Trophoblast cell (in vitro differentiated cells and primary cell): ENCODE measurements around the gene POU2F1.

Source experiments
- DNase-seq, 2 donors: peaks; one replicate each; pipeline ENCODE4 v3.0.0-alpha.2; 2016
- H2AFZ ChIP-seq: 2 replicates; pipeline ENCODE4 v1.6.1; 2013; ENCODE audit warnings: low read length, moderate library complexity, mild to moderate bottlenecking; ENCODE audit not compliant: insufficient read depth, poor library complexity
- H2AK5ac ChIP-seq: 2 replicates; pipeline ENCODE4 v1.6.1; 2013; ENCODE audit warnings: mild to moderate bottlenecking, low read length
- H2BK120ac ChIP-seq: 2 replicates; pipeline ENCODE4 v1.6.1; 2013; ENCODE audit warnings: low read length, mild to moderate bottlenecking, moderate library complexity; ENCODE audit not compliant: insufficient read depth, poor library complexity
- H2BK12ac ChIP-seq: 2 replicates; pipeline ENCODE4 v1.6.1; 2013; ENCODE audit warnings: mild to moderate bottlenecking, low read length, moderate library complexity
- H2BK5ac ChIP-seq: 2 replicates; pipeline ENCODE4 v1.6.1; 2013; ENCODE audit warnings: low read length, low read depth, moderate library complexity, mild to moderate bottlenecking; ENCODE audit not compliant: poor library complexity
- H3K14ac ChIP-seq: 2 replicates; pipeline ENCODE4 v1.6.1; 2013; ENCODE audit warnings: mild to moderate bottlenecking, low read length
- H3K18ac ChIP-seq: 2 replicates; pipeline ENCODE4 v1.6.1; 2013; ENCODE audit warnings: mild to moderate bottlenecking, low read length
- H3K23ac ChIP-seq: 2 replicates; pipeline ENCODE4 v1.6.1; 2013; ENCODE audit warnings: low read length
- H3K27ac ChIP-seq: 2 replicates; pipeline ENCODE4 v1.5.1; 2013; ENCODE audit warnings: low read depth, mild to moderate bottlenecking, inconsistent platforms, low read length, moderate library complexity
- H3K27me3 ChIP-seq: 2 replicates; pipeline ENCODE4 v1.6.1; 2013; ENCODE audit warnings: inconsistent platforms, mild to moderate bottlenecking, low read length, moderate library complexity; ENCODE audit not compliant: insufficient read depth
- H3K36me3 ChIP-seq, 2 experiments: 1 replicate in 1 of 2; 2 replicates in 1 of 2; pipeline ENCODE4 v1.6.1; 2013; ENCODE audit warnings: low read length in 2 of 2, mild to moderate bottlenecking in 2 of 2, moderate library complexity in 1 of 2; ENCODE audit not compliant: insufficient read depth in 2 of 2, control insufficient read depth in 1 of 2
- H3K4ac ChIP-seq: 2 replicates; pipeline ENCODE4 v1.6.1; 2013; ENCODE audit warnings: low read depth, mild to moderate bottlenecking, low read length, moderate library complexity
- H3K4me1 ChIP-seq, 2 experiments: 1 replicate in 1 of 2; 2 replicates in 1 of 2; pipeline ENCODE4 v1.6.1; 2013; ENCODE audit warnings: low read length in 2 of 2, mild to moderate bottlenecking in 2 of 2, moderate library complexity in 1 of 2; ENCODE audit not compliant: insufficient read depth in 2 of 2, control insufficient read depth in 1 of 2
- H3K4me2 ChIP-seq: 2 replicates; pipeline ENCODE4 v1.6.1; 2013; ENCODE audit warnings: inconsistent platforms, mild to moderate bottlenecking, low read length, moderate library complexity
- H3K4me3 ChIP-seq: 2 replicates; pipeline ENCODE4 v1.5.1; 2013; ENCODE audit warnings: mild to moderate bottlenecking, low read depth, low read length, inconsistent platforms
- H3K79me1 ChIP-seq: one replicate; pipeline ENCODE4 v1.6.1; 2013; ENCODE audit warnings: low read length
- H3K79me2 ChIP-seq: 2 replicates; pipeline ENCODE4 v1.6.1; 2013; ENCODE audit warnings: low read length, mild to moderate bottlenecking; ENCODE audit not compliant: control insufficient read depth, insufficient read depth, poor library complexity
- H3K9ac ChIP-seq: 2 replicates; pipeline ENCODE4 v1.6.1; 2013; ENCODE audit warnings: mild to moderate bottlenecking, low read length
- H3K9me3 ChIP-seq: 2 replicates; pipeline ENCODE4 v1.6.1; 2013; ENCODE audit warnings: low read depth, mild to moderate bottlenecking, control low read depth, inconsistent platforms, low read length; ENCODE audit not compliant: insufficient read depth
- H4K12ac ChIP-seq: 2 replicates; pipeline ENCODE4 v1.6.1; 2013; ENCODE audit warnings: low read depth, mild to moderate bottlenecking, low read length, moderate library complexity
- H4K8ac ChIP-seq: 2 replicates; pipeline ENCODE4 v1.6.1; 2013; ENCODE audit warnings: low read depth, mild to moderate bottlenecking, low read length, moderate library complexity
- H4K91ac ChIP-seq: one replicate; pipeline ENCODE4 v1.6.1; 2013; ENCODE audit warnings: low read depth, mild to moderate bottlenecking, low read length, moderate library complexity
- WGBS: extraction: QIAGEN DNeasy Blood & Tissue Kit; methylation state at CpG from one replicate; pipeline ENCODE4 v1.1.7; 2013; ENCODE audit warnings: missing lambda C conversion rate; ENCODE audit not compliant: insufficient read length, insufficient coverage; ENCODE audit errors: extremely low coverage; 5-methylcytosine and 5-hydroxymethylcytosine counted together

Gene POU2F1

GRCh38 chr1:167227934-167228378 lies 7.3 kb downstream of the POU2F1 start:
- Histone ChIP-seq H3K27me3 (no peaks in the 10 kb centered on the region), H3K36me3 (no peaks in the 10 kb centered on the region), H3K79me1 (no peaks in the 10 kb centered on the region), H2AK5ac (no peak overlapping the region), H4K91ac (no peak overlapping the region), H3K4me3 (no peak overlapping the region), H3K14ac (no peak overlapping the region), H3K4me1 (peaks cover 0 to 2% of the 10 kb centered on the region in 2 experiments), H3K18ac (no peak overlapping the region), H3K9ac (no peak overlapping the region), H3K4me2 (no peak overlapping the region), H2BK12ac (no peak overlapping the region), H3K79me2 (peaks cover 9% of the 10 kb centered on the region), H2BK120ac (no peak overlapping the region), H2AFZ (no peak overlapping the region), H3K23ac (no peak overlapping the region), H4K8ac (no peak overlapping the region), H4K12ac (no peak overlapping the region), H2BK5ac (no peak overlapping the region), H3K4ac (no peak overlapping the region), H3K27ac (no peak overlapping the region), H3K9me3 (no peaks in the 10 kb centered on the region)
- WGBS = no CpG with 5 or more reads among the region's 2 CpGs
- DNase-seq = peak; percentile 37 to 78

DNA sequence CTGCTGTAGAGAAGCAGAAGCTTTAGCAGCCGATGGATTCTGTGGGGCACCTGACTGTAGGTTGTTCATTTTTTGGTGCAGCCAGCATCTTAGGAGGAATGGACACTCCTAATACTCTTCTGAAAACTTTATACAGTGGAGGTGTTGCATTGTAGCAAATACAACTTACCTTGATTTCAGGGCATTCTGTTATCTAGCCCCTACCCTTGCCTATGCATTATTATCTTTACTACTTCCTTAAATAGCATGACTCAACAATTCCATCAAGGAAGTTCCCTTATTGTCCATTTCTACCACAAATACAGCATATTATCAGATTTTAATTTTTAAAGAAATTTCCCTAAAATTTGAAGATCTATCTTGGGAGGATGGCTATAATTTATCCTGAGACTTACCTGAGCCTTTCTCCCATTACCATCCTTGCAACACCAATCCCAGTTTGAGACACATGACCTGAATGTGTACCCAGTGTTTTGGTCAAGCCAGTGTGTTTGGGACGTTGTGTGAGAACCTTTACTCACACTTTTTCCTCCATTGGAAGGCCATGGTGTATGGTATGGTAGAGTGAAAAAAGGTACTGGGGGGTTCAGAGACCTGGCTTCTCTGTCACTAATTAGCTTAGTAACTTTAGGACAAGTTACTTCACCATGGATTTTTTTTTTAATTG lies 9.2 kb downstream of the POU2F1 start:
- WGBS = no CpG with 5 or more reads among the region's 2 CpGs

GRCh38 chr1:167230437-167230836 lies 9.8 kb downstream of the POU2F1 start:
- H2AFZ ChIP-seq = no peak overlapping the region

More for the DNA sequence above, 9.2 kb downstream of the POU2F1 start:
- peak overlapping the region; percentile 78 for H3K18ac ChIP-seq
- H3K9me3 ChIP-seq = no peaks in the 10 kb centered on the region
- H3K4me2 ChIP-seq = no peak overlapping the region
- H3K9ac ChIP-seq = no peak overlapping the region
- no peak overlapping the region for H3K27ac ChIP-seq
- no peak overlapping the region for H3K14ac ChIP-seq
- peaks cover 7% of the 10 kb centered on the region for H3K79me2 ChIP-seq
- no peak overlapping the region for H2BK120ac ChIP-seq
- H3K36me3 ChIP-seq = no peaks in the 10 kb centered on the region
- no peaks in the 10 kb centered on the region for H3K79me1 ChIP-seq
- H2AFZ ChIP-seq = no peak overlapping the region
- peak overlapping the region; percentile 79 for H3K4ac ChIP-seq
- DNase-seq = no peak
- no peak overlapping the region for H2AK5ac ChIP-seq
- H4K91ac ChIP-seq = no peak overlapping the region
- no peak overlapping the region for H3K4me3 ChIP-seq
- peaks cover 0 to 2% of the 10 kb centered on the region in 2 experiments for H3K4me1 ChIP-seq
- peak overlapping the region; percentile 49 for H2BK12ac ChIP-seq
- no peaks in the 10 kb centered on the region for H3K27me3 ChIP-seq
- H3K23ac ChIP-seq = no peak overlapping the region
- H4K12ac ChIP-seq = no peak overlapping the region
- no peak overlapping the region for H2BK5ac ChIP-seq
- no peak overlapping the region for H4K8ac ChIP-seq

GRCh38 chr1:167231873-167232450 lies 11.3 kb downstream of the POU2F1 start:
- Histone ChIP-seq H2BK12ac (no peak overlapping the region), H2AFZ (no peak overlapping the region), H2AK5ac (no peak overlapping the region), H3K14ac (no peak overlapping the region), H3K9me3 (no peaks in the 10 kb centered on the region), H3K4me1 (peaks cover 0 to 2% of the 10 kb centered on the region in 2 experiments), H3K4me2 (no peak overlapping the region), H3K4ac (no peak overlapping the region), H3K9ac (no peak overlapping the region), H4K91ac (no peak overlapping the region), H3K27me3 (no peaks in the 10 kb centered on the region), H4K8ac (no peak overlapping the region), H3K79me2 (peaks cover 7% of the 10 kb centered on the region), H3K23ac (no peak overlapping the region), H2BK5ac (no peak overlapping the region), H3K18ac (no peak overlapping the region), H3K4me3 (no peak overlapping the region), H3K36me3 (no peaks in the 10 kb centered on the region), H3K79me1 (no peaks in the 10 kb centered on the region), H3K27ac (no peak overlapping the region), H4K12ac (no peak overlapping the region), H2BK120ac (no peak overlapping the region)
- DNase-seq = no peak
- WGBS = no CpG with 5 or more reads among the region's 6 CpGs

More at GRCh38 chr1:167230437-167230836, 9.8 kb downstream of the POU2F1 start:
- Histone ChIP-seq H3K23ac (no peak overlapping the region), H2BK5ac (no peak overlapping the region), H3K79me1 (no peaks in the 10 kb centered on the region), H3K27ac (no peak overlapping the region), H4K8ac (no peak overlapping the region), H2BK120ac (no peak overlapping the region), H4K12ac (no peak overlapping the region), H3K79me2 (peaks cover 5% of the 10 kb centered on the region), H3K9ac (no peak overlapping the region), H3K9me3 (no peaks in the 10 kb centered on the region), H3K27me3 (no peaks in the 10 kb centered on the region), H2BK12ac (no peak overlapping the region), H3K4me1 (peaks cover 0 to 2% of the 10 kb centered on the region in 2 experiments), H4K91ac (no peak overlapping the region), H3K4ac (no peak overlapping the region), H3K18ac (no peak overlapping the region), H3K4me3 (no peak overlapping the region), H2AK5ac (no peak overlapping the region), H3K36me3 (no peaks in the 10 kb centered on the region), H3K4me2 (no peak overlapping the region), H3K14ac (no peak overlapping the region)
- no peak for DNase-seq
